ENCODE data around the gene SORCS2. TPM values are rescaled to one million over a fixed set of nuclear protein-coding genes. Genes with fewer than 3 reads are reported as not detected.

Gene SORCS2
- total and polyA plus RNA-seq, 2 experiments from 2014 or later: 0.38 to 1.4 TPM

DNA sequence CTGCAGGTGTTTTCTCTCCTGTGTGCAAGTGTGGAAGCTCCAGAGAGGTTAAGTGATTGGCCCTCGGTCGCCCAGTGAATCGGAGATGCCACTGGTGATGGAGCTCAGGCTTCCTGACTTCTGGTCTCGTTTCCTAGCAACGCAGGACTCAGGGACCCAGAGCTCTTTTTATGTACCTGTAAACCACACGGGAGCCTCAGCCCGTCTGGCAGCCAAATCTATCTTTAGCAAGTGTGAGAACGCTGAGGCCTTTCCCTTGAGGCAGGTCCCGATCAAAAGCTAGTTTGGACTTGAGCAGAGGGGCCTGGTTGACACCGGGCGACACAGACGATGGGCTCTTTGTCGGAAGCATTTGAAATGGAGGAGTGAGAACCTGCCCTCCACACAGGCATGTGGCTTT, 116.8 kb downstream of the SORCS2 start:
- H3K9ac ChIP-seq: no peak overlapping the region
- in situ Hi-C loops (cut with MboI): no loop called here
- no peaks in the 10 kb centered on the region for H4K20me1 ChIP-seq (ENCODE audit: insufficient read depth)
- DNase-seq: no peak
- H3K4me2 ChIP-seq (ENCODE audit: unreplicated experiment): no peak overlapping the region
- peaks cover 42% of the 10 kb centered on the region for H3K27me3 ChIP-seq (replicated peaks; ENCODE audit: insufficient read depth)
- no peaks in the 10 kb centered on the region for H3K36me3 ChIP-seq (ENCODE audit: low read depth)
- no peak for TF ChIP-seq EZH2 (IDR thresholded peaks at IDR 0.05; ENCODE audit: insufficient read depth, poor library complexity, severe bottlenecking)
- TF ChIP-seq EZH2phosphoT487 (IDR thresholded peaks at IDR 0.05; ENCODE audit: insufficient read depth, low read depth): no peak
- H3K9me3 ChIP-seq (ENCODE audit: low read depth): no peaks in the 10 kb centered on the region
- H3K79me2 ChIP-seq (ENCODE audit: insufficient read depth): no peaks in the 10 kb centered on the region
- no peak overlapping the region for H3K4me3 ChIP-seq
- H2AFZ ChIP-seq: no peak overlapping the region
- WGBS, 2 experiments (ENCODE audit: low coverage in 1 of 2, low lambda C conversion rate in 2 of 2, missing lambda C conversion rate in 2 of 2): 63 to 70% methylated on average over 13 of the region's 13 CpGs
- no peaks in the 10 kb centered on the region for H3K4me1 ChIP-seq (ENCODE audit: insufficient read depth)
- H3K27ac ChIP-seq: no peak overlapping the region
- no peaks in the 10 kb centered on the region for H3F3A ChIP-seq (ENCODE audit: insufficient read depth)
- no peaks in the 10 kb centered on the region for H3K9me2 ChIP-seq (ENCODE audit: insufficient read depth)

DNA sequence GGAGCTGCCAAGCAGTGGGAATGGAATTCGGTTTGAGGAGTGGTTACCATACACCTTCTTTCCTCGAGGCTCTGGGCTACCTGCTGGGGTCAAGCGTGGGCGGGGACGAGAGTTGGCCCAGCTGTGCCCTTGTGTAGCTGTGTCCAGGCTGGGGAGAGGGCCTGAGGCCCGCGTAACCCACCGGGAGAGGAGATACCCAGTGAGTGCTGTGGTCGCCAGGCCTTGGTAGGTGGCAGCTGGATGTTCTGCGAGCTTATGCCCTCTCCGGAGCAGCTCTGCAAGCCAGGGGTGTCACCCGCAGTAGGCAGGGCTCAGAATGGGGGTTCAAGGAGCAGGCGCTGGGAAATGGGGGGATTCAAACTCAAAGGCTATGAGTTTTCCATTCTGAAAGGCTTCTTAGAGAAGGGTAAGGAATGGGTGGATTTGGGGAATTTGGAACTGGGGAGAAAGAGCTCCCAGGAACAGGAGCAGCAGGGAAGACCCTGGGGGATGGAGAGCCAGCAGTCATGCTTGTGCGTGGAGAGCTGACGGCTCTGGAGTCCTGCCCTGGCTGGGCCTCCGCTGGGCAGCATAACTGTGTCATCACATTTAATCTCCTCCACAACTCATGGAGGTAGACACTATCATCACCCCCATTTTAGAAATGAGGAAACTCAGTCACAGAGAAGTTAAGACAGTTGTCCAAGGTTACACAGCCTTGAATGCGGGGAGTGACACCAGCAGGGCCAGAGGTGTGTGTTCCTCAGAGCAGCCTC, 117.5 kb downstream of the SORCS2 start:
- Histone ChIP-seq H3K4me3 (no peak overlapping the region), H3K79me2 (ENCODE audit: insufficient read depth) (no peaks in the 10 kb centered on the region), H3K9ac (no peak overlapping the region), H3K9me2 (ENCODE audit: insufficient read depth) (no peaks in the 10 kb centered on the region), H3K27me3 (replicated peaks; ENCODE audit: insufficient read depth) (peaks cover 36% of the 10 kb centered on the region), H3F3A (ENCODE audit: insufficient read depth) (no peaks in the 10 kb centered on the region), H2AFZ (no peak overlapping the region), H3K4me2 (ENCODE audit: unreplicated experiment) (no peak overlapping the region), H4K20me1 (ENCODE audit: insufficient read depth) (no peaks in the 10 kb centered on the region), H3K9me3 (ENCODE audit: low read depth) (no peaks in the 10 kb centered on the region), H3K27ac (no peak overlapping the region), H3K4me1 (ENCODE audit: insufficient read depth) (no peaks in the 10 kb centered on the region), H3K36me3 (ENCODE audit: low read depth) (no peaks in the 10 kb centered on the region)
- no peak for DNase-seq
- WGBS, 2 experiments (ENCODE audit: low coverage in 1 of 2, low lambda C conversion rate in 2 of 2, missing lambda C conversion rate in 2 of 2): 58 to 60% methylated on average over 17 of the region's 17 CpGs
- TF ChIP-seq EZH2phosphoT487 (IDR thresholded peaks at IDR 0.05; ENCODE audit: insufficient read depth, low read depth) (no peak), EZH2 (IDR thresholded peaks at IDR 0.05; ENCODE audit: insufficient read depth, poor library complexity, severe bottlenecking) (no peak)
- in situ Hi-C loops (cut with MboI): no loop called here

DNA sequence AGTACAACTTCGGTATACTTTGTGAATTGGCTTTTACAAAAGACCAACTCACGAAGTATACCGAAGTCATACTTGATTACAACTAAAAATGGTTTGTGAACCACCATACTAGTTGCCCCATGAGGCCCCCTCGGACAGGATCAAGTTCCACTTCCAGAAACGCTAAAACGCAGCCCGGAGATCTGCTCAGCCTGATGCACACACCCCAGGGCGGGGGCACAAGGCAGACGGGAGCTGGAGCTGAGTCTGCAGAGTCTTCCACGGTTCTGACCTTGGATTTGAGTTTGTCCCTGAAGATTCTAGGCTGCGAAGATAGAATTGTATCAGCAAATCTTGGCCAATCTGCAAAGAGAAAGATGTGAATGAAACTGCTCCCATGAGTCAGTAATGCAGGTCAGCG, 118.1 kb downstream of the SORCS2 start:
- Histone ChIP-seq H3K27me3 (replicated peaks; ENCODE audit: insufficient read depth) (peaks cover 34% of the 10 kb centered on the region), H3K79me2 (ENCODE audit: insufficient read depth) (no peaks in the 10 kb centered on the region), H3K9me2 (ENCODE audit: insufficient read depth) (no peaks in the 10 kb centered on the region), H3K27ac (no peak overlapping the region), H3F3A (ENCODE audit: insufficient read depth) (no peaks in the 10 kb centered on the region), H3K4me3 (no peak overlapping the region), H3K4me1 (ENCODE audit: insufficient read depth) (no peaks in the 10 kb centered on the region), H3K9ac (no peak overlapping the region), H4K20me1 (ENCODE audit: insufficient read depth) (no peaks in the 10 kb centered on the region), H3K4me2 (ENCODE audit: unreplicated experiment) (no peak overlapping the region), H3K9me3 (ENCODE audit: low read depth) (no peaks in the 10 kb centered on the region), H2AFZ (no peak overlapping the region), H3K36me3 (ENCODE audit: low read depth) (no peaks in the 10 kb centered on the region)
- no peak for TF ChIP-seq EZH2phosphoT487 (IDR thresholded peaks at IDR 0.05; ENCODE audit: insufficient read depth, low read depth)
- 45 to 52% methylated on average over 12 of the region's 12 CpGs for WGBS, 2 experiments (ENCODE audit: low coverage in 1 of 2, low lambda C conversion rate in 2 of 2, missing lambda C conversion rate in 2 of 2)
- no peak for DNase-seq
- in situ Hi-C loops (cut with MboI): no loop called here

DNA sequence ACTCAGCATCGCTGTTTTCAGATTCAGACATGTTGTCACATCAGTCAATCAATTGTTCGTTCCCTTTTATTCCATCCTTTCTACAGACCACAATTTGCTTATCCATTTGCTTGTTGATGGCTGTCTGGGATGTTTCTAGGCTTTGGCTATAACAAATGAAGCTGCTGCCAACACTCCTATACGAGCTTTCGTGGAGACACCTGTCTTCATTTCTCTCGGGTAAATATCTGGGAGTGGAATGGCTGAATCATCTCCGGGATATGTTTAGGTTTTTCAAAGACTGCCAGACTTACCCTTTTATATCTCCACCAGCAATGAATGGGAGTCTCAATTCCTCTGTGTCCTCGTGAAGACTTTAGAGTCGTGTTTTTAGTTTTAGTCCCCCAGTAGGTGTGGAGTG, 118.9 kb downstream of the SORCS2 start:
- H3K27ac ChIP-seq: no peak overlapping the region
- H3K4me1 ChIP-seq (ENCODE audit: insufficient read depth): no peaks in the 10 kb centered on the region
- no peak overlapping the region for H2AFZ ChIP-seq
- in situ Hi-C loops (cut with MboI): no loop called here
- no peaks in the 10 kb centered on the region for H3K79me2 ChIP-seq (ENCODE audit: insufficient read depth)
- H3K9ac ChIP-seq: no peak overlapping the region
- no peaks in the 10 kb centered on the region for H3K9me2 ChIP-seq (ENCODE audit: insufficient read depth)
- H3K27me3 ChIP-seq (replicated peaks; ENCODE audit: insufficient read depth): peaks cover 28% of the 10 kb centered on the region
- no peaks in the 10 kb centered on the region for H3F3A ChIP-seq (ENCODE audit: insufficient read depth)
- no peak overlapping the region for H3K4me3 ChIP-seq
- H3K36me3 ChIP-seq (ENCODE audit: low read depth): no peaks in the 10 kb centered on the region
- no peaks in the 10 kb centered on the region for H4K20me1 ChIP-seq (ENCODE audit: insufficient read depth)
- 71 to 74% methylated on average over 8 of the region's 8 CpGs for WGBS, 2 experiments (ENCODE audit: low coverage in 1 of 2, low lambda C conversion rate in 2 of 2, missing lambda C conversion rate in 2 of 2)
- no peak for DNase-seq
- no peak for TF ChIP-seq EZH2phosphoT487 (IDR thresholded peaks at IDR 0.05; ENCODE audit: insufficient read depth, low read depth)
- no peak for TF ChIP-seq EZH2 (IDR thresholded peaks at IDR 0.05; ENCODE audit: insufficient read depth, poor library complexity, severe bottlenecking)
- no peaks in the 10 kb centered on the region for H3K9me3 ChIP-seq (ENCODE audit: low read depth)
- H3K4me2 ChIP-seq (ENCODE audit: unreplicated experiment): no peak overlapping the region

Measured in GM23248 (cell line).